GM10266 (cell line): ENCODE measurements around the gene PAPOLG.
"Not testable (repeated sequence)": the region's sequence is repeated elsewhere in the genome, so short reads cannot be mapped to it uniquely, and the experiment has no call there.

Experiments used
- DNase-seq: peaks from one replicate; pipeline ENCODE4 v3.0.0; 2012; ENCODE audit errors: extremely low spot score
- TF ChIP-seq, protein P1 (sequence below): IDR thresholded peaks from 2 replicates; pipeline ENCODE4 v1.5.1; 2012; ENCODE audit warnings: mild to moderate bottlenecking, low read depth; ENCODE audit not compliant: control insufficient read depth, insufficient read depth; ENCODE audit errors: missing control alignments

Gene PAPOLG

DNA sequence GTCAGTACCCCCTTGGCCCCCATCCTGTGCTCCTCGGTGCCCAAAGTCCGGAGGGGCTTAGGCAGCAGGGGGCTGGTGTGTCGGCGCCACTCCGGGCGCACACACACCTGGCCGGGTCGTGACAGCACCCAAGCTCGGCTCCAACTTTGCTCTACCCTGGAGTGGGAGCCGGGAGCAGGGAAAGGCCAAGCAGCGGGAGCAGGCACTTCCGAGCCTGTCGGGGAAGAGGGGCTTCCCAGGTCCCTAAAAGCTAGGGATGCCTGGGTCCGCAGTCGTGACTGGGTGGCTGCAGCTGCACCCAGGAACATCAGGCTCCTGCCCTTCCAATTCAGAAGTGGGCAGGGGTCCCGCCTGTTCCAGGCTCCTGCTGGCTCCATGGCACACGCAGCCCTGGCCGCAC, 48.4 kb downstream of the PAPOLG start:
- TF ChIP-seq, protein P1, sequence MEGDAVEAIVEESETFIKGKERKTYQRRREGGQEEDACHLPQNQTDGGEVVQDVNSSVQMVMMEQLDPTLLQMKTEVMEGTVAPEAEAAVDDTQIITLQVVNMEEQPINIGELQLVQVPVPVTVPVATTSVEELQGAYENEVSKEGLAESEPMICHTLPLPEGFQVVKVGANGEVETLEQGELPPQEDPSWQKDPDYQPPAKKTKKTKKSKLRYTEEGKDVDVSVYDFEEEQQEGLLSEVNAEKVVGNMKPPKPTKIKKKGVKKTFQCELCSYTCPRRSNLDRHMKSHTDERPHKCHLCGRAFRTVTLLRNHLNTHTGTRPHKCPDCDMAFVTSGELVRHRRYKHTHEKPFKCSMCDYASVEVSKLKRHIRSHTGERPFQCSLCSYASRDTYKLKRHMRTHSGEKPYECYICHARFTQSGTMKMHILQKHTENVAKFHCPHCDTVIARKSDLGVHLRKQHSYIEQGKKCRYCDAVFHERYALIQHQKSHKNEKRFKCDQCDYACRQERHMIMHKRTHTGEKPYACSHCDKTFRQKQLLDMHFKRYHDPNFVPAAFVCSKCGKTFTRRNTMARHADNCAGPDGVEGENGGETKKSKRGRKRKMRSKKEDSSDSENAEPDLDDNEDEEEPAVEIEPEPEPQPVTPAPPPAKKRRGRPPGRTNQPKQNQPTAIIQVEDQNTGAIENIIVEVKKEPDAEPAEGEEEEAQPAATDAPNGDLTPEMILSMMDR, result no peak
- DNase-seq, result no peak

DNA sequence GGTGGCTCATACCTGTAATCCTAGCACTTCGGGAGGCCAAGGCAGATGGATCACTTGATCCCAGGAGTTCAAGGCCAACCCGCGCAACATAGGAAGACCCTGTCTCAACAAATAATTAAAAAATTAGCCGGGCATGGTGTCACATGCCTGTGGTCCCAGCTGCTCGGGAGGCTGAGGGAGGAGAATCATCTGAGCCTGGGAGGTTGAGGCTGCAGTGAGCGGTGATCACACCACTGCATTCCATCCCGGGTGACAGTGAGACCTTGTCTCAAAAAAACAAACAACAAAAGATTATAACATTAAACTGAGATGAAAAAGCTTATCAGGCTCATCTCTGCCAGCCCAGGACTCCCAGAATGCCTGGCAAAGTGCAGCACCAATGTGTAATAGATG, 50.5 kb downstream of the PAPOLG start:
- no peak for DNase-seq
- TF ChIP-seq, protein P1, result no peak

DNA sequence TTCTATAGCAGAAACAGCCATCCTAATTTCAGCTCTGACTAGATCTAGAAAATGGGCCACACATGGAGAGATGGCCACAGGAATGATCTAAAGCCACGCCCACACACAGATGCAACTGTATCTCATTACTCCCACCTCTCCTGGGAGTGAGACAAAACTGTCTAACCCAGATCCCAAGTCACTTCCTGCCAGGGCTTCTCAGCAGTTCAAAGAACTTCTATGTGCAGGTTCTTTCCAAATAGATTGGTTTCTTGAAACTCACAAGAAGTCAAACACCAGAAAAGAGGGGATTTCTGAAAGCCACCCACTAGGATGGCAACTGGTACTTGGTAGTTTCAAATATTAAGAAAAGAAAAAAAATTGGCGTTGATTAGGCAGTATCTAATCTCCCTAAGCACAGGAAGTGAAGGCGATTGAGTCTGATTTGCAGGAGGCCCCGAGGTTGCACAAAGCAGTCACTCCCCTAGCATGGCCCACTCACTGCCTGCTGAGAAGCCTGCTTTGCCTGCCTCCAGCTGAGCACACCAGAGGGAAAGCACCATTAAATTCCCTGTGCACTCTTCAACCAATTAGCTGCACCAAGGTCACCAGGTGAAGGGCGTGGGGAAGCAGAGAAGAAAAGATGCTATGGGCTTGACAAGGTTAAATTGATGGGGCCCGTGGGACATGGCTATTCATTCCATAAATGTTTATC, 51.1 kb downstream of the PAPOLG start:
- DNase-seq, result peak; percentile 73
- TF ChIP-seq, protein P1, result no peak

DNA sequence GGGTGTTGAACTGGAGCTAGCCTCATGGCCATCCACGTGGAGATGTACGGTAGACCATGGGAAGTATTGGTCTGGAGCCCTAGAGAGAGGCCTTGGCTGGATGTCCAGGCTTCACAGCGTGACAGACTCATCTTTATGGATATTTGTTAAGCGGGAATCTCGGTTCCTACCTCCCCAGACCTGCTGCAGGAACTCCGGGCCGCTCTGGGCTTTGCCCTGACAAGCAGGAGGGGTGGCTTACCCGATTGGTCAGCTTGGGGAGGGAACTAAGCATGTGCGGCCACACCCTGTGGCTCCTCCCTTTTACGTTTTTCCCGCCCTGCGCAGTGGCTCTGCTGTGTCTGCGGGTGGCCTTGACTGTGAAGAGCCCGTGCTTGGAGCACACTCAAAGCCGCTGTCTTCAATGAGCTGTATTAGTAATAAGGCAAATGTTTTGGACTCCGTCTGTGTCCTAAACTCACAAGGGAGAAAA, 52.3 kb downstream of the PAPOLG start:
- no peak for DNase-seq

DNA sequence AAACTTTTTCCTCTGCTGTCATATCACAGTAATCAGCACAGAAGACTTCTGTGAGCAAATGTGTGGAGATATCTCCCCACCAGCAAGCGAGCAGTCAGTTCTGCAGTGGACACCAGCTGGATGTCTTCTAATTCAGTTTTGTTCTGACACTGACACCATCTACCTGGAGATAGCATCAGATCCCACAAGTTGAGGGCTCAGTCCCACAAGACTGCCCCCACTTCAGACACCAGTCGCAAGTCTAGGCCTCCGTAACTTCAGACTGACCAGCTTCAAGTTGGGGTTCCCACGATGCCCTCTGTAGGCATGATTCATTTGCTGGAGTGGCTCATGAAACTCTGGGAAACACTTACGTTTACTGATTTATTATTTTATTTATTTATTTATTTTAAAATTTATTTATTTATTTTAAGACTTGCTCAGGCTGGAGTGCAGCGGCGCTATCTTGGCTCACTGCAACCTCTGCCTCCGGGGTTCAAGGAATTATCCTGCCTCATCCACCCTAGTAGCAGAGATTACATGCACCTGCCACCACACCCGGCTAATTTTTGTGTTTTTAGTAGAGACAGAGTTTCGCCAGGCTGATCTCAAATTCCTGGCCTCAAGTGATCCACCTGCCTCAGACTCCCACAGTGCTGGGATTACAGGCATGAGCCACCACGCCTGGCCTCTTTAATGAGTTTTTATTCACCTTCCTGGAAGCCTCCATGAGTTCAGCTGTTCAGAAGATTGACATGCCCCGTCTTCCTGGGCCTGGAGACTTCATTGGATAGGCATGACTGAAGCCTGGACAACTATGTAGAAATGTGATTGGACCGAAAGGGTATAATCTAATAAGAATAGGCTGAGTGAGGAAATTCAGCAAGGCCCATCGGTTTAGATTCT, 55.7 kb downstream of the PAPOLG start:
- DNase-seq, result no peak
- TF ChIP-seq, protein P1, result no peak

More for the DNA sequence above, 52.3 kb downstream of the PAPOLG start:
- TF ChIP-seq, protein P1, result no peak

DNA sequence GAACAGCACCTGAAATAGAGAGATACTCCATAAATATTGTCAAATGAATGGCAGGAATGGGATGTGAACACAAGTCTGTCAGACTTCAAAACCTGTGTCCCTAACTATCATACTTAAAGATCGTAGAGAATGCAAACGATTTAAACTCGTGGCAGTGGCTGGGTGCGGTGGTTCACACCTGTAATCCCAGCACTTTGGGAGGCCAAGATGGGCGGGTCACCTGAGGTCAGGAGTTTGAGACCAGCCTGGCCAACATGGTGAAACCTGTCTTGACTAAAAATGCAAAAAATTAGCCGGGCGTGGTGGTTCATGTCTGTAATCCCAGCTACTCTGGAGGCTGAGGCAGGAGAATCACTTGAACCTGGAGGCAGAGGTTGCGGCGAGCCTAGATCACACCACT, 61.1 kb downstream of the PAPOLG start:
- DNase-seq, result not testable (repeated sequence)

DNA sequence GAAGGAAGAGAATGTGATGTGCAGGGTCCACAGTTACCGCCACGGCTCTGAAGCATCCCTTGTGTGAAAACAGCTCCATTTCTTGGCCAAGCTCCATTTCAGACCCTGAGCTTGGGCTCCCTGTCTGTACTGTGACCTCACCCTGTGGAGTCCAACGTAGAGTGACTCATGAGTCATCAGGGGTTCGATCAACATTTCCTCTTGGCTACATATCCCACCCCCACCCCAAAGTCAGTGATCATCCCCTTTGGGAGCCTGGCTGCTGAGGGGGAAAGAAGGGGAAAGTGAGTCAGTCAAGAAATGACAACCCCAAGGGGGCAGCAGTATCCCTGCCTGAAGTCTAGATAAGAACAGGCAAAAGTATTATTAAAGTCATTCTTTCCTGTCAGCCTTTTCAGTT, 62.2 kb downstream of the PAPOLG start:
- peak; percentile 31 for DNase-seq
- TF ChIP-seq, protein P1, result peak; percentile 43
